HG03565 (cell line): Measurements from ENCODE around the gene MED19.
"Not testable (repeated sequence)": the region's sequence is repeated elsewhere in the genome, so short reads cannot be mapped to it uniquely, and the experiment has no call there.

Experiments used
- ATAC-seq: cut with Tn5 transposase; IDR thresholded peaks from one replicate; pipeline ENCODE4 v1.9.1; 2021; ENCODE audit warnings: mild to moderate bottlenecking, moderate library complexity; ENCODE audit not compliant: unreplicated experiment

The MED19 gene

GRCh38 chr11:57705432-57705831 lies 6.6 kb downstream of the MED19 start:
- not testable (repeated sequence) for ATAC-seq

- ATAC-seq = no peak
Measured at GRCh38 chr11:57704932-57705331, 7.1 kb downstream of the MED19 start.

- ATAC-seq = no peak
Measured at GRCh38 chr11:57703341-57703740, 8.7 kb downstream of the MED19 start.

DNA sequence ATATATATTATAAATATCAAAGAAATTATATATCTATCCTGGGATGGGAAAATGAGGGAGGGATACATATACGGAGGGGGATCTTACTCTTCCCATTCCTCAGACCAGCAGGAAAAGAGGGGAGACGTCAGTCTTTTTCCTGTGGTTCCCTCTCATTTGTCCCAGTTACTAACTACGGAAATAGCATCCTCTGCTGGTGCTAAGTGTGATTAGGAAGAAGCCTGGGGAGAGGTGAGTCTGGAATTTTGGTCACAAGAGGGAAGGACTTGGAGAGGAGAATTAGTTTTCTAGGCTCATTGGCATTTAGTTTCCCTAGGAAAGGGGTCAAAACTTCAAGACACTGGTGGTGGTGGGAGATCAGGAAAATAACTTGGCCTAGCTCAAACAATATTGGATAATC lies 11.6 kb downstream of the MED19 start:
- ATAC-seq = no peak

GRCh38 chr11:57699813-57700212 lies 12.2 kb downstream of the MED19 start:
- ATAC-seq = no peak

- no peak for ATAC-seq
Measured at GRCh38 chr11:57698843-57699365, 13.1 kb downstream of the MED19 start.

DNA sequence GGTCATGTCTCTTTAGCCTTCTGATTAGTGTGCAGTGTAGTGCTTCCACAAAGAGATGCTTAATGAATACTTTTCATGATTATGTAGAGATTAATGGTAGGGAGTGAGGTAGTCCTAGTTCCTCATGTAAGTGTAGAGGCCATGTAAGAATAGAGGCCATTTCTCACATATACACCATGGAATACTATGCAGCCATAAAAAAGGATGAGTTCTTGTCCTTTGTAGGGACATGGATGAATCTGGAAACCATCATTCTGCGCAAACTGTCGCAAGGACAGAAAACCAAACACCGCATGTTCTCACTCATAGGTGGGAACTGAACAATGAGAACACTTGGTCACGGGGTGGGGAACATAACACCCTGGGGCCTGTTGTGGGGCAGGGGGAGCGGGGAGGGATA lies 21.5 kb downstream of the MED19 start:
- not testable (repeated sequence) for ATAC-seq

DNA sequence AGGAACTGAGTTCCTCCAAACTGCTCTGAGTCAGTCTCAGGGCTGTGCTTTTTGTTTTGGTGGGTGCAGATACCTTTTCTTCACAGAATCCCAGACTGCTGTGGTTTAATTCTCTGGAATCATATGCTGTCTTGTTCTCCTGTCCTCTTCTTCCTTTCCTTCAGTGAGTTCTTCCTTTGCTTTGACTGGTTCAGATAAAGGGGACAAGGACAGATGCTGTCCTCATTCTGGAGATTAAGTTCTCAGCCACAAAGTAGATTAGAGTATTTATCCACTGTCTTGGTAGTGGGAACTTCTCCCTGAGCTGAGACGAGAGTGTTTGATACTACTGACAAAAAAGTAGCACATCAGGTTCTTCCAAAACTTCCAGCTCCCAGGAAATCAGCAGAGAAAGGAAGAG lies 30.8 kb downstream of the MED19 start:
- ATAC-seq = no peak

GRCh38 chr11:57680552-57680874 lies 31.5 kb downstream of the MED19 start:
- ATAC-seq = no peak

DNA sequence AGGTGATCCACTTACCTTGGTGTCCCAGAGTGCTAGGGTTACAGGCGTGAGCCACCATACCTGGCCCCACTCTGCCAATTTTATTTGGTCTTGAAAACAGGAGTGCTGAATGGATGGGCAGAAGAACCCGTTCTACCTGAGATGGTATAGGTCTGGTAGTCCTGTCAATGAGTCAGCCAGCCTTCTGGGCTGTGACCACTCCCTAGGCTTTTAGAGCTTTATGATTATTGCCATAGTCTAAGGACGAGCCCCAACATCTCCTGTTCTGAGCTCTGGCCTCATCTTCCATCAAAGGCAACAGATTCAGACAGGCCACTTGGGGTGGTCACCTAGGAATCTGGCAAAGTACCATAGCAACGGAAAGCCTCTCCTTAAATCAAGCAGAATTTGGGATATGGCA lies 32.6 kb downstream of the MED19 start:
- ATAC-seq = no peak

DNA sequence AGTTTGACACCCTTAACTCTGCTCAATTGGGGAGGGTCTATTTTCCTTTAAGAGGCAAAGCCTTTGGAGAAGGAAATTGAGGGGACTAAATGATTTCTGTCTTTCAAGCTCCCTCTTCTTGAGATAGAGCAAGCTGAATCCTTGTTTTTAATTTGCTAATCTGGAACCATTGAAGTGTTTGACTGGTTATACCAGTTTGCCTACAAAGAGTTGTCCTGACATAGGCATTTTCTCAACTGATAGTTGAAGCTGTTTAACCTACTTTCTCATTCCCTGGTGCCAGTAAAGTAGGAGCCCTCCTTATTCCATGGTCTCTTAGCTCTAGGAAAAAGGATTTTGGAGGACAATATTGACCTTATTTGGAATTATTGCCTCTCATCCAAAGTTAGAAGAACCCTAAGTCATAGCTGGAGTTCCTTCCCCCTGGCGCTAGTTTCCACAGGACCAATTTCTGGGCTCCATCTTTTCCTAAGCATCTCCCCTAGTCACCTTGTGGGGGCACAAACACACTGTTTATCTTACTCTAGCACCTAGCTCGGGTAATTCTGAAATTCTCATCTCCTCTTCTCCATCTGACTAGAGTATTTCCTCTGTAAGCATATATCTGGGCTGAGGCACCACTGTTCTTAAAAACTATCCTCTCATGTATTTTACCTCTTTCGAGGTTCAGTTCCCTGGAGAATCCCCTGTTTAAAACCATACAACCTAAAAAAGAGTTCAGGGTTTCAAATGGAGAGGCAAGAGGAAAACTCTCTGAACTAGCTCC lies 36.7 kb downstream of the MED19 start:
- no peak for ATAC-seq

GRCh38 chr11:57674251-57674650 lies 37.8 kb downstream of the MED19 start:
- no peak for ATAC-seq

DNA sequence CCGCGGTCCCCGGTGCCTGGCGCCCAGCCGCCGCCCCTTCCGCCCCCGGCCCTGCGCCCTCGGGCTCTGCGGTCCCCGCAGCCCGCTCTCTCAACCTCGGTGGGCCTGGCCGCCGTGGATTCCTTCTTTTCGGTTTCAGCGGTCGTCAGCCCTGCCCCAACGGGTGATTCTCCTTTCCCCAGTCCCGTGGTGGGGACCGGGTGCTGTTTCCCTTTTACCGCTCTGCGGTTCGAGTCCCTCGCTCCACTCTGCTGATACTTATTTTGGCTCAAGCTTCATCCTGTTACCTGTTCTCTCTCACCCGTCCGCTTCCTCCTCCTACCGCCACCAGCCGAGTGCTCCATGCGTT lies 43.6 kb downstream of the MED19 start:
- ATAC-seq = peak; percentile 2

DNA sequence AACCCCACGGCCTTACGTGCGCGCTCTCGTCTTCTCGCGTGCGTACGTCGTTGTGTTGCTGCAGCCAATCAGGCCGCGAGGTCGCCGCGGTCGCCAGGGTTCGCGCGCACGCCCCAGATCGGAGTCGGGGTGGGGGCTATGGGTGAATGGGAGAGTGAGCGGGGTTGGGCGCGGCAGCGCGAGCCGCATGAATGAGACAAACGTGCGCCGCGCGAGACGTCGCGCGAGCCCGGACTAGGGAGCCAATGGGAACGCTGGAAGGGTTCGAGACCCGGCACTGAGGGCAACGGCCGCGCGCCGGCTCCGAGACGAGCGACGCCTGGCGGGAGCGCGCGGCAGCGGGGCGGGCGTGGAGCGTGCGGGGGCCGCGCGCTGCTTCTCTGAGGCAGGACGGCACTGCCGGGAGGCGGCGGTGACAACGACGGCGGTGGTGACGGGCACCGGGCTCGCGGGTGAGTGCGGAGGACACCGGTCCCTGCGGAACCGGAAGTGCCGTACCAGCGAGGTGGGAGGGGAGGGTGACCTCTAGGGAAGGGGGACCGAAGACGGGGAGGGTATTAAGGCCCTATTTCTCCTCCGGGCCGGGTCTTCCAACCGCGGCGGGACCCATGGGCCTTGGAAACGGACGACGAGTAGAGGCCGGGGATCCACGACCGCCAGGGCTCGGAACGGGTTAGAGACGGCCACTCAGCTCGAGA lies 44.1 kb downstream of the MED19 start, which contains the start of gene ZDHHC5:
Gene ZDHHC5, plus strand, starts transcription at position 379 of the 698 bp plus-strand sequence. CDS start 4,977 bp downstream, outside the sequence.
- ATAC-seq = peak; percentile 82

DNA sequence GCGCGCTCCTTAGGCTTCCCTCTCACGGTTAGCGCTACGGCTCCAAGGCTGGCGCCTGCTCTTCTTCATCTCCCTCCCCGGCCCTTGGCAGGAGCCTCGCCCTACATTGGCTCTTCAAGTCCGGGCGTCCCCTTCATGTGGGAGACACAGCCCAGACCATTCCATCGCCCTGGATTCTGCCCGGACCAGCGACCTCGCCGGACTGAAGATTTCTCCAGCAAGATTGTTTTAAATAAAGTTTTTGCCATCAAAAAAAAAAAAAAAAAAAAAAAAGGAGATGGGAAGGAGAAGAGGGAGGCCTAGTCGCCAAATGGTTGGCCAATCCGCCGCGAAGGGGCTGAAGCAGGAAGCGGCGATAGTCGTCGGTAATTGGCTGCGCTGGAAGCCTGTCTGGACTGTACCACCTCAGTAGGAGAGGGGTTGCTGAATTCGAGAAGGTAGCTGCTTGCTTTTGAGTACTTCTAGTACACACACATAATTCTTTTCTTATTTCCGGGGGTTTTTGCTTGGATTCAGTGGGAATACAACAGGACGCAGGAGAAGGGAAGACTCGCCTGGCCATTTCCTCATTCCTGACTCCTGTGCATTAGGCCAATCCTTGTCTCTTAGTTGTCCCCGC lies 44.8 kb downstream of the MED19 start:
- peak; percentile 42 for ATAC-seq

- no peak for ATAC-seq
Measured at GRCh38 chr11:57663975-57664374, 48.0 kb downstream of the MED19 start.

- ATAC-seq = no peak
Measured at GRCh38 chr11:57662893-57663292, 49.1 kb downstream of the MED19 start.

DNA sequence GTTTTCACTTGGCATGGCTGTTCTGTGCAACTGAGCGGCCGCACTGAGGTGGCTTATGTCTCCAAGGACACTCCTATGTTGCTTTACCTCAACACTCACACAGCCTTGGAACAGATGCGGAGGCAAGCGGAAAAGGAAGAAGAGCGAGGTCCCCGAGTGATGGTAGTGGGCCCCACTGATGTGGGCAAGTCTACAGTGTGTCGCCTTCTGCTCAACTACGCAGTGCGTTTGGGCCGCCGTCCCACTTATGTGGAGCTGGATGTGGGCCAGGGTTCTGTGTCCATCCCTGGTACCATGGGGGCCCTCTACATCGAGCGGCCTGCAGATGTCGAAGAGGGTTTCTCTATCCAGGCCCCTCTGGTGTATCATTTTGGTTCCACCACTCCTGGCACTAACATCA lies 52.3 kb downstream of the MED19 start:
- no peak for ATAC-seq

DNA sequence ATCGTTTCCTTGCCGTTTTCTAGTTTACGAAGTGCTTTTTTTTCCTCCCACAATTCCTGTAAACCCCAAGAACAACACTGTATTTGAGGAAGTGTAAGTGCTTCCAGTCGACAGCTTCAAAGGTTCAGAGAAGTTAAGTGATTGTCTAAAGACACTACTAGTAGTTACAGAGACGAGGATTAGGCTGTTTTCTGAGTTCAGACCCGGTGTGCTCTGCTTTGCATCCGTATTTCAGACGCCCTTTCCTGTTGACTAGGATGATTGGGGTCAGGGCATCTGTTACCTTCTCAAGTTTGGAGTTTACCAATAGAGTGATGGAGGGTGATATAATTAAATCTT lies 54.0 kb downstream of the MED19 start:
- no peak for ATAC-seq

GRCh38 chr11:57657194-57658022 lies 54.6 kb downstream of the MED19 start, which contains the start of gene CLP1:
TSS of gene CLP1 (plus strand) at chr11:57657762. CDS start at chr11:57659477, 1,715 bp downstream.
- peak; percentile 99 for ATAC-seq

GRCh38 chr11:57656885-57657193 lies 55.2 kb downstream of the MED19 start:
- ATAC-seq = no peak
